ENCODE results near the gene SRPK3.
A peak's percentile ranks its signal among the peaks of the same experiment; 100 is the strongest.

The SRPK3 gene

DNA sequence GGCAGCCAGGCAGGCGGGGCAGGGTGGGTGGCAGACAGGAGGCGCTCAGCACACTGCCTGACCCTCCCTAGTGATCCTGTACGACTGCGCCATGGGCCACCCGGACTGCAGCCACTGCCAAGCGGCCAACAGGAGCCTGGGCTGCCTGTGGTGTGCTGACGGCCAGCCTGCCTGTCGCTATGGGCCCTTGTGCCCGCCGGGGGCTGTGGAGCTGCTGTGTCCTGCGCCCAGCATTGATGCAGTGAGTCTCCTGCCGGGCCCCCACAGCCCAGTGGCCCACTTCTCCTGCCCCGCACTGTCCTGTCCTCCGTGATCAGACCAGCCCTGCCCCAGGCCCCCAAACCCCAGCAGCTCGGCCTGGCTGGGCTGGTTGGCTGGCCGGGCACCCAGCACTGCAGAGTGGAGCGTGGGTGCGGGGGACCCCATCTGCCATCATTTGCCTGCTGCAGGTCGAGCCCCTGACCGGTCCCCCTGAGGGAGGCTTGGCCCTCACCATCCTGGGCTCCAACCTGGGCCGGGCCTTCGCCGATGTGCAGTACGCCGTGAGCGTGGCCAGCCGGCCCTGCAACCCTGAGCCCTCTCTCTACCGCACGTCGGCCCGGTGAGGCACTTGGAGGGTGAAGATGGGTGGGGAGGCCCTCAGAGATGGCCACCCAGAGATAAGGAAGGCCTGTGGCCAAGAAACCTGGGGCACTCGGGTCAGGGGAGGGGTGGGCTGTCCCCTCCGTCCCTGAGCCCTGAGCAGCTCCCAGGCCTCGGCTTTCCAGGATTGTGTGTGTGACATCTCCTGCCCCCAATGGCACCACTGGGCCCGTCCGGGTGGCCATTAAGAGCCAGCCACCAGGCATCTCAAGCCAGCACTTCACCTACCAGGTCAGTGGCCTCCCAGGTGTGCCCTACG, 9.2 kb upstream of the SRPK3 start:
- no peaks in the 10 kb centered on the region for H3K9me2 ChIP-seq (ENCODE audit: low read depth, low read length)
- no peak overlapping the region for H3K9ac ChIP-seq (ENCODE audit: low read length)
- no peaks in the 10 kb centered on the region for H3K4me1 ChIP-seq (ENCODE audit: insufficient read depth, low read length, severe bottlenecking)
- H3F3A ChIP-seq (ENCODE audit: insufficient read depth, low read length): no peaks in the 10 kb centered on the region
- H3K4me3 ChIP-seq (ENCODE audit: low read depth, low read length, poor library complexity, severe bottlenecking): no peak overlapping the region
- no peaks in the 10 kb centered on the region for H3K27me3 ChIP-seq (ENCODE audit: insufficient read depth, low read length)
- H2AFZ ChIP-seq (ENCODE audit: low read length): no peak overlapping the region
- H3K79me2 ChIP-seq (ENCODE audit: insufficient read depth, low read length): no peaks in the 10 kb centered on the region
- H3K9me3 ChIP-seq (ENCODE audit: low read length): no peaks in the 10 kb centered on the region
- no peak overlapping the region for H3K4me2 ChIP-seq (ENCODE audit: low read length)
- H4K20me1 ChIP-seq (ENCODE audit: insufficient read depth, low read length): no peaks in the 10 kb centered on the region
- no peak overlapping the region for H3K27ac ChIP-seq (ENCODE audit: low read depth, low read length, poor library complexity, severe bottlenecking)
- no peaks in the 10 kb centered on the region for H3K36me3 ChIP-seq (ENCODE audit: insufficient read depth, low read length)
- TF ChIP-seq EZH2 (IDR thresholded peaks at IDR 0.05; ENCODE audit: borderline replicate concordance, low read length): no peak
- TF ChIP-seq, protein P1, sequence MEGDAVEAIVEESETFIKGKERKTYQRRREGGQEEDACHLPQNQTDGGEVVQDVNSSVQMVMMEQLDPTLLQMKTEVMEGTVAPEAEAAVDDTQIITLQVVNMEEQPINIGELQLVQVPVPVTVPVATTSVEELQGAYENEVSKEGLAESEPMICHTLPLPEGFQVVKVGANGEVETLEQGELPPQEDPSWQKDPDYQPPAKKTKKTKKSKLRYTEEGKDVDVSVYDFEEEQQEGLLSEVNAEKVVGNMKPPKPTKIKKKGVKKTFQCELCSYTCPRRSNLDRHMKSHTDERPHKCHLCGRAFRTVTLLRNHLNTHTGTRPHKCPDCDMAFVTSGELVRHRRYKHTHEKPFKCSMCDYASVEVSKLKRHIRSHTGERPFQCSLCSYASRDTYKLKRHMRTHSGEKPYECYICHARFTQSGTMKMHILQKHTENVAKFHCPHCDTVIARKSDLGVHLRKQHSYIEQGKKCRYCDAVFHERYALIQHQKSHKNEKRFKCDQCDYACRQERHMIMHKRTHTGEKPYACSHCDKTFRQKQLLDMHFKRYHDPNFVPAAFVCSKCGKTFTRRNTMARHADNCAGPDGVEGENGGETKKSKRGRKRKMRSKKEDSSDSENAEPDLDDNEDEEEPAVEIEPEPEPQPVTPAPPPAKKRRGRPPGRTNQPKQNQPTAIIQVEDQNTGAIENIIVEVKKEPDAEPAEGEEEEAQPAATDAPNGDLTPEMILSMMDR (IDR thresholded peaks at IDR 0.05; ENCODE audit: low read length): no peak

DNA sequence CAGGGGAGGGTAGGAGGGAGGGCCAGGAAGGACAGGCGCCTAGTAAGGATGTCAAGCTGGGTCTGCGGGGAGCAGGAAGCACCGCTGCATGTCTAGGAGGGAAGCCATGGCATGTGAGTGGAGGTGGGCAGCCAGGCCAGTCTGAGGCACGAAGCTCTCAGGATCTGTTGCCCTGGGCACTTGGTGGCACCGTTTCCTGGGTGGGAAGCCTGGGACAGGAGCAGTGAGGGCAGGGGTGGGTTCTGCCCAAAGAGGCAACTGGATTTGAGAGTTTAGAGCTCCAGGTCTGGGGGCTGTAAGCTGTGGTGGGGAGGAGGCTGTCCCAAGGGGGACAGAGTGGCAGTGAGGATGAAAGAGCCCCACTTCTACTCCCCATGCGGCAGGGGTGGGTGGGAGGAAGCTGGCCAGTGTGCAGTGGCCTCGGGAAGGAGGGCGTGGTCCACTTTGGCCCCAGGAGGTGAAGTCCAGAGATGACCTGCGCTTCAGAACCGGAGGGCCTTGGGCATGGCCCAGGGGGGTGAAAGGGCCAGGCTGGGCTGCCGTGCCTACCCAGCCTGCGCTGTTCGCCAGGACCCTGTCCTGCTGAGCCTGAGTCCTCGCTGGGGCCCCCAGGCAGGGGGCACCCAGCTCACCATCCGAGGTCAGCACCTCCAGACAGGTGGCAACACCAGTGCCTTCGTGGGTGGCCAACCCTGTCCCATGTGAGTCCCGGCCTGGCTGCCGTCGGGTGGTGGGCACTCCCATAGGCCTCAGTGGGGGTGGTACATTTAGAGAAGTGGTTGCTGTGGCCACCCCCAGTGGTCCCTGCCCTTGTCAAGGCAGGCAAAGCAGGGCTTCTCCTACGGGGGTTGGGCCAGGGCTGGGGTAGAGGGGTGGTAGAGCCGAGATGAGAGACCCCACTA, 8.3 kb upstream of the SRPK3 start:
- Histone ChIP-seq H3K79me2 (ENCODE audit: insufficient read depth, low read length) (no peaks in the 10 kb centered on the region), H3K36me3 (ENCODE audit: insufficient read depth, low read length) (no peaks in the 10 kb centered on the region), H3K27ac (ENCODE audit: low read depth, low read length, poor library complexity, severe bottlenecking) (no peak overlapping the region), H4K20me1 (ENCODE audit: insufficient read depth, low read length) (no peaks in the 10 kb centered on the region), H3K27me3 (ENCODE audit: insufficient read depth, low read length) (no peaks in the 10 kb centered on the region), H3K4me3 (ENCODE audit: low read depth, low read length, poor library complexity, severe bottlenecking) (no peak overlapping the region), H3K9me2 (ENCODE audit: low read depth, low read length) (no peaks in the 10 kb centered on the region), H3K4me2 (ENCODE audit: low read length) (no peak overlapping the region), H3K9me3 (ENCODE audit: low read length) (no peaks in the 10 kb centered on the region), H3K4me1 (ENCODE audit: insufficient read depth, low read length, severe bottlenecking) (no peaks in the 10 kb centered on the region), H3F3A (ENCODE audit: insufficient read depth, low read length) (no peaks in the 10 kb centered on the region), H2AFZ (ENCODE audit: low read length) (no peak overlapping the region), H3K9ac (ENCODE audit: low read length) (no peak overlapping the region)
- no peak for TF ChIP-seq EZH2 (IDR thresholded peaks at IDR 0.05; ENCODE audit: borderline replicate concordance, low read length)
- TF ChIP-seq, protein P1 (IDR thresholded peaks at IDR 0.05; ENCODE audit: low read length): no peak

DNA sequence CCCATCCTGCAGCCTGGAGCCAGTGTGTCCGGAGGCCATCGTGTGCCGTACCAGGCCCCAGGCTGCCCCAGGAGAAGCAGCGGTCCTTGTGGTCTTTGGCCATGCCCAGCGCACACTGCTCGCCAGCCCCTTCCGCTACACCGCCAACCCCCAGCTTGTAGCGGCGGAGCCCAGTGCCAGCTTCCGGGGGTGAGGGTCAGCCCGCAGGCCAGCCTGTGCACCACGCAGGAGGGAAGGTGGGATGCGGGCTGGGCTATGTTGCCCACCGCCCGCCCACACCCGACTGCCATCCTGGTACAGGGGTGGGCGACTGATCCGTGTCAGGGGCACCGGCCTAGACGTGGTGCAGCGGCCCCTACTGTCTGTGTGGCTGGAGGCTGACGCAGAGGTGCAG, 7.6 kb upstream of the SRPK3 start:
- Histone ChIP-seq H3K4me2 (ENCODE audit: low read length) (no peak overlapping the region), H3K27me3 (ENCODE audit: insufficient read depth, low read length) (no peaks in the 10 kb centered on the region), H3K4me3 (ENCODE audit: low read depth, low read length, poor library complexity, severe bottlenecking) (no peak overlapping the region), H4K20me1 (ENCODE audit: insufficient read depth, low read length) (no peaks in the 10 kb centered on the region), H3K27ac (ENCODE audit: low read depth, low read length, poor library complexity, severe bottlenecking) (no peak overlapping the region), H3K79me2 (ENCODE audit: insufficient read depth, low read length) (no peaks in the 10 kb centered on the region), H3K9me2 (ENCODE audit: low read depth, low read length) (no peaks in the 10 kb centered on the region), H2AFZ (ENCODE audit: low read length) (no peak overlapping the region), H3K4me1 (ENCODE audit: insufficient read depth, low read length, severe bottlenecking) (no peaks in the 10 kb centered on the region), H3K9ac (ENCODE audit: low read length) (no peak overlapping the region), H3K9me3 (ENCODE audit: low read length) (no peaks in the 10 kb centered on the region), H3K36me3 (ENCODE audit: insufficient read depth, low read length) (no peaks in the 10 kb centered on the region), H3F3A (ENCODE audit: insufficient read depth, low read length) (no peaks in the 10 kb centered on the region)
- TF ChIP-seq EZH2 (IDR thresholded peaks at IDR 0.05; ENCODE audit: borderline replicate concordance, low read length): no peak
- TF ChIP-seq, protein P1 (IDR thresholded peaks at IDR 0.05; ENCODE audit: low read length): peak; percentile 24; the same call in 1 of the 2 replicates
